Measurements from ENCODE around the gene COX7A2.

The COX7A2 gene

GRCh38 chr6:75203721-75204120 is 39.9 kb downstream of the COX7A2 start:
- Histone ChIP-seq H3K4me1 (ENCODE audit: insufficient read depth, low read length, severe bottlenecking) (peaks cover 3% of the 10 kb centered on the region), H3K4me2 (ENCODE audit: low read length) (no peak overlapping the region), H3K9me3 (ENCODE audit: low read length) (no peaks in the 10 kb centered on the region), H3K27ac (ENCODE audit: low read depth, low read length, poor library complexity, severe bottlenecking) (no peak overlapping the region), H3K9ac (ENCODE audit: low read length) (no peak overlapping the region), H3K4me3 (ENCODE audit: low read depth, low read length, poor library complexity, severe bottlenecking) (no peak overlapping the region), H3K27me3 (ENCODE audit: insufficient read depth, low read length) (0 out of 2 replicates have a peak, but pooled peaks cover 3% of the 10 kb centered on the region), H3K36me3 (ENCODE audit: insufficient read depth, low read length) (no peaks in the 10 kb centered on the region), H3K9me2 (ENCODE audit: low read depth, low read length) (no peaks in the 10 kb centered on the region), H3F3A (ENCODE audit: insufficient read depth, low read length) (no peaks in the 10 kb centered on the region), H2AFZ (ENCODE audit: low read length) (no peak overlapping the region), H3K79me2 (ENCODE audit: insufficient read depth, low read length) (no peaks in the 10 kb centered on the region), H4K20me1 (ENCODE audit: insufficient read depth, low read length) (no peaks in the 10 kb centered on the region)
- TF ChIP-seq, protein P1, sequence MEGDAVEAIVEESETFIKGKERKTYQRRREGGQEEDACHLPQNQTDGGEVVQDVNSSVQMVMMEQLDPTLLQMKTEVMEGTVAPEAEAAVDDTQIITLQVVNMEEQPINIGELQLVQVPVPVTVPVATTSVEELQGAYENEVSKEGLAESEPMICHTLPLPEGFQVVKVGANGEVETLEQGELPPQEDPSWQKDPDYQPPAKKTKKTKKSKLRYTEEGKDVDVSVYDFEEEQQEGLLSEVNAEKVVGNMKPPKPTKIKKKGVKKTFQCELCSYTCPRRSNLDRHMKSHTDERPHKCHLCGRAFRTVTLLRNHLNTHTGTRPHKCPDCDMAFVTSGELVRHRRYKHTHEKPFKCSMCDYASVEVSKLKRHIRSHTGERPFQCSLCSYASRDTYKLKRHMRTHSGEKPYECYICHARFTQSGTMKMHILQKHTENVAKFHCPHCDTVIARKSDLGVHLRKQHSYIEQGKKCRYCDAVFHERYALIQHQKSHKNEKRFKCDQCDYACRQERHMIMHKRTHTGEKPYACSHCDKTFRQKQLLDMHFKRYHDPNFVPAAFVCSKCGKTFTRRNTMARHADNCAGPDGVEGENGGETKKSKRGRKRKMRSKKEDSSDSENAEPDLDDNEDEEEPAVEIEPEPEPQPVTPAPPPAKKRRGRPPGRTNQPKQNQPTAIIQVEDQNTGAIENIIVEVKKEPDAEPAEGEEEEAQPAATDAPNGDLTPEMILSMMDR (IDR thresholded peaks at IDR 0.05; ENCODE audit: low read length): no peak
- TF ChIP-seq EZH2 (IDR thresholded peaks at IDR 0.05; ENCODE audit: borderline replicate concordance, low read length): no peak

- Histone ChIP-seq H3K9me2 (ENCODE audit: low read depth, low read length) (no peaks in the 10 kb centered on the region), H3K9ac (ENCODE audit: low read length) (no peak overlapping the region), H3K79me2 (ENCODE audit: insufficient read depth, low read length) (no peaks in the 10 kb centered on the region), H3K36me3 (ENCODE audit: insufficient read depth, low read length) (no peaks in the 10 kb centered on the region), H3K27me3 (ENCODE audit: insufficient read depth, low read length) (0 out of 2 replicates have a peak, but pooled peaks cover 3% of the 10 kb centered on the region), H3K4me3 (ENCODE audit: low read depth, low read length, poor library complexity, severe bottlenecking) (no peak overlapping the region), H4K20me1 (ENCODE audit: insufficient read depth, low read length) (no peaks in the 10 kb centered on the region), H3K9me3 (ENCODE audit: low read length) (no peaks in the 10 kb centered on the region), H3K4me2 (ENCODE audit: low read length) (no peak overlapping the region), H3K4me1 (ENCODE audit: insufficient read depth, low read length, severe bottlenecking) (no peaks in the 10 kb centered on the region), H3K27ac (ENCODE audit: low read depth, low read length, poor library complexity, severe bottlenecking) (no peak overlapping the region), H2AFZ (ENCODE audit: low read length) (no peak overlapping the region), H3F3A (ENCODE audit: insufficient read depth, low read length) (no peaks in the 10 kb centered on the region)
- TF ChIP-seq EZH2 (IDR thresholded peaks at IDR 0.05; ENCODE audit: borderline replicate concordance, low read length): no peak
These were observed 40.9 kb downstream of the COX7A2 start for GRCh38 chr6:75202676-75203131.

- Histone ChIP-seq H3K9me2 (ENCODE audit: low read depth, low read length) (no peaks in the 10 kb centered on the region), H3K36me3 (ENCODE audit: insufficient read depth, low read length) (no peaks in the 10 kb centered on the region), H3F3A (ENCODE audit: insufficient read depth, low read length) (no peaks in the 10 kb centered on the region), H2AFZ (ENCODE audit: low read length) (no peak overlapping the region), H3K27me3 (ENCODE audit: insufficient read depth, low read length) (no peaks in the 10 kb centered on the region), H3K9me3 (ENCODE audit: low read length) (no peaks in the 10 kb centered on the region), H3K27ac (ENCODE audit: low read depth, low read length, poor library complexity, severe bottlenecking) (no peak overlapping the region), H4K20me1 (ENCODE audit: insufficient read depth, low read length) (no peaks in the 10 kb centered on the region), H3K4me1 (ENCODE audit: insufficient read depth, low read length, severe bottlenecking) (no peaks in the 10 kb centered on the region), H3K4me2 (ENCODE audit: low read length) (no peak overlapping the region), H3K79me2 (ENCODE audit: insufficient read depth, low read length) (no peaks in the 10 kb centered on the region), H3K9ac (ENCODE audit: low read length) (no peak overlapping the region), H3K4me3 (ENCODE audit: low read depth, low read length, poor library complexity, severe bottlenecking) (no peak overlapping the region)
- TF ChIP-seq, protein P1 (IDR thresholded peaks at IDR 0.05; ENCODE audit: low read length): no peak
- no peak for TF ChIP-seq EZH2 (IDR thresholded peaks at IDR 0.05; ENCODE audit: borderline replicate concordance, low read length)
These were observed 41.5 kb downstream of the COX7A2 start for GRCh38 chr6:75201901-75202672.
